ENCODE data around the gene ZDHHC18. TPM values are rescaled to one million over a fixed set of nuclear protein-coding genes. Genes with fewer than 3 reads are reported as not detected.

The ZDHHC18 gene
- polyA plus RNA-seq, 3 donors, result 3.1 to 46.6 (median 6.0) TPM

- intact Hi-C loops (cut with micrococcal nuclease), result no loop called here
- Histone ChIP-seq H3K9me3 (replicated peaks in 1 of 2; ENCODE audit: control insufficient read depth in 1 of 2, insufficient read depth in 1 of 2, low read length in 2 of 2) (no peaks in the 10 kb centered on the region), H3K36me3 (replicated peaks in 1 of 2; ENCODE audit: control insufficient read depth in 1 of 2, insufficient read depth in 2 of 2, low read length in 2 of 2) (peaks cover 26 to 59% of the 10 kb centered on the region in 2 donors), H3K4me2 (replicated peaks; ENCODE audit: extremely low read depth, low read length, poor library complexity, severe bottlenecking) (no peak overlapping the region), H3K9ac (ENCODE audit: insufficient read depth, low read length, poor library complexity, severe bottlenecking) (no peak overlapping the region), H3K27me3 (ENCODE audit: control insufficient read depth in 2 of 2, insufficient read depth in 2 of 2, low read length in 2 of 2) (no peaks in the 10 kb centered on the region), H2AFZ (ENCODE audit: insufficient read depth, low read depth, low read length, poor library complexity, severe bottlenecking) (no peak overlapping the region), H4K20me1 (ENCODE audit: insufficient read depth, low read length) (no peaks in the 10 kb centered on the region), H3K79me2 (ENCODE audit: insufficient read depth, low read length) (peaks cover 14% of the 10 kb centered on the region), H3K27ac (ENCODE audit: low read depth in 1 of 2, low read length in 2 of 2) (no peak overlapping the region), H3K4me3 (replicated peaks in 1 of 3; ENCODE audit: low read depth in 2 of 3, low read length in 3 of 3) (no peak overlapping the region), H3K4me1 (ENCODE audit: control insufficient read depth in 1 of 2, insufficient read depth in 2 of 2, low read length in 2 of 2) (peaks cover 6 to 13% of the 10 kb centered on the region in 2 donors)
- TF ChIP-seq CTCF (IDR thresholded peaks at IDR 0.05), result no peak
- Mint-ChIP-seq H3K27me3 (ENCODE audit: low read depth in 3 of 3) (no peaks in the 10 kb centered on the region), H3K4me1 (peaks cover 20% of the 10 kb centered on the region), H3K36me3 (peaks cover 40 to 43% of the 10 kb centered on the region in 2 donors), H3K27ac (no peak overlapping the region), H3K9me3 (peaks cover 0 to 4% (median 0%) of the 10 kb centered on the region in 7 donors), H3K4me3 (no peak overlapping the region)
- WGBS (ENCODE audit: insufficient coverage), result no CpG with 5 or more reads among the region's 2 CpGs
- DNase-seq, result no peak
These were observed 33.6 kb upstream of the ZDHHC18 start for GRCh38 chr1:26792924-26793323.

- no peak for TF ChIP-seq CTCF (IDR thresholded peaks at IDR 0.05)
- H3K4me2 ChIP-seq (replicated peaks; ENCODE audit: extremely low read depth, low read length, poor library complexity, severe bottlenecking), result no peak overlapping the region
- intact Hi-C loops (cut with micrococcal nuclease), result no loop called here
- peaks cover 0 to 2% of the 10 kb centered on the region in 2 donors for H3K4me1 ChIP-seq (ENCODE audit: control insufficient read depth in 1 of 2, insufficient read depth in 2 of 2, low read length in 2 of 2)
- 96% methylated on average over 4 of the region's 5 CpGs for WGBS (ENCODE audit: insufficient coverage)
- no peak overlapping the region for H3K27ac ChIP-seq (ENCODE audit: low read depth in 1 of 2, low read length in 2 of 2)
- peaks cover 0 to 4% (median 0%) of the 10 kb centered on the region in 7 donors for H3K9me3 Mint-ChIP-seq
- H3K4me1 Mint-ChIP-seq, result peaks cover 12% of the 10 kb centered on the region
- DNase-seq, result no peak
- no peak overlapping the region for H2AFZ ChIP-seq (ENCODE audit: insufficient read depth, low read depth, low read length, poor library complexity, severe bottlenecking)
- H3K79me2 ChIP-seq (ENCODE audit: insufficient read depth, low read length), result peaks cover 3% of the 10 kb centered on the region
- no peaks in the 10 kb centered on the region for H3K27me3 ChIP-seq (ENCODE audit: control insufficient read depth in 2 of 2, insufficient read depth in 2 of 2, low read length in 2 of 2)
- H3K36me3 ChIP-seq (replicated peaks in 1 of 2; ENCODE audit: control insufficient read depth in 1 of 2, insufficient read depth in 2 of 2, low read length in 2 of 2), result peaks cover 26 to 64% of the 10 kb centered on the region in 2 donors
- no peaks in the 10 kb centered on the region for H3K9me3 ChIP-seq (replicated peaks in 1 of 2; ENCODE audit: control insufficient read depth in 1 of 2, insufficient read depth in 1 of 2, low read length in 2 of 2)
- no peaks in the 10 kb centered on the region for H4K20me1 ChIP-seq (ENCODE audit: insufficient read depth, low read length)
- no peak overlapping the region for H3K9ac ChIP-seq (ENCODE audit: insufficient read depth, low read length, poor library complexity, severe bottlenecking)
- no peak overlapping the region for H3K4me3 ChIP-seq (replicated peaks in 1 of 3; ENCODE audit: low read depth in 2 of 3, low read length in 3 of 3)
- H3K27me3 Mint-ChIP-seq (ENCODE audit: low read depth in 3 of 3), result no peaks in the 10 kb centered on the region
- no peak overlapping the region for H3K27ac Mint-ChIP-seq
- peaks cover 42 to 44% of the 10 kb centered on the region in 2 donors for H3K36me3 Mint-ChIP-seq
- H3K4me3 Mint-ChIP-seq, result no peak overlapping the region
These were observed 32.1 kb upstream of the ZDHHC18 start for GRCh38 chr1:26794391-26794790.

Data from CD14-positive monocyte (primary cell).